BE2C (cell line): ENCODE results near the gene CLHC1.

Source experiments
- DNase-seq: peaks from one replicate; pipeline ENCODE4 v3.0.0-alpha.2; 2020
- H3K27me3 ChIP-seq: fragments of 250-450 bp; sonication (Bioruptor Pico); 2 replicates; pipeline ENCODE4 v1.5.1; 2020; ENCODE audit warnings: mild to moderate bottlenecking
- H3K36me3 ChIP-seq: fragments of 250-450 bp; sonication (Bioruptor Pico); 2 replicates; pipeline ENCODE4 v1.5.1; 2020; ENCODE audit warnings: mild to moderate bottlenecking
- H3K4me1 ChIP-seq: fragments of 250-450 bp; sonication (Bioruptor Pico); 2 replicates; pipeline ENCODE4 v1.5.1; 2020
- H3K4me3 ChIP-seq: 2 replicates; pipeline ENCODE4 v1.5.1; 2011; ENCODE audit warnings: low read depth, low read length
- H3K9me3 ChIP-seq: fragments of 250-450 bp; sonication (Bioruptor Pico); 2 replicates; pipeline ENCODE4 v1.5.1; 2020
- TF ChIP-seq, protein P1 (sequence below): IDR thresholded peaks from 2 replicates; pipeline ENCODE4 v1.5.1; 2012; ENCODE audit warnings: mild to moderate bottlenecking, low read depth, low read length

Gene CLHC1

DNA sequence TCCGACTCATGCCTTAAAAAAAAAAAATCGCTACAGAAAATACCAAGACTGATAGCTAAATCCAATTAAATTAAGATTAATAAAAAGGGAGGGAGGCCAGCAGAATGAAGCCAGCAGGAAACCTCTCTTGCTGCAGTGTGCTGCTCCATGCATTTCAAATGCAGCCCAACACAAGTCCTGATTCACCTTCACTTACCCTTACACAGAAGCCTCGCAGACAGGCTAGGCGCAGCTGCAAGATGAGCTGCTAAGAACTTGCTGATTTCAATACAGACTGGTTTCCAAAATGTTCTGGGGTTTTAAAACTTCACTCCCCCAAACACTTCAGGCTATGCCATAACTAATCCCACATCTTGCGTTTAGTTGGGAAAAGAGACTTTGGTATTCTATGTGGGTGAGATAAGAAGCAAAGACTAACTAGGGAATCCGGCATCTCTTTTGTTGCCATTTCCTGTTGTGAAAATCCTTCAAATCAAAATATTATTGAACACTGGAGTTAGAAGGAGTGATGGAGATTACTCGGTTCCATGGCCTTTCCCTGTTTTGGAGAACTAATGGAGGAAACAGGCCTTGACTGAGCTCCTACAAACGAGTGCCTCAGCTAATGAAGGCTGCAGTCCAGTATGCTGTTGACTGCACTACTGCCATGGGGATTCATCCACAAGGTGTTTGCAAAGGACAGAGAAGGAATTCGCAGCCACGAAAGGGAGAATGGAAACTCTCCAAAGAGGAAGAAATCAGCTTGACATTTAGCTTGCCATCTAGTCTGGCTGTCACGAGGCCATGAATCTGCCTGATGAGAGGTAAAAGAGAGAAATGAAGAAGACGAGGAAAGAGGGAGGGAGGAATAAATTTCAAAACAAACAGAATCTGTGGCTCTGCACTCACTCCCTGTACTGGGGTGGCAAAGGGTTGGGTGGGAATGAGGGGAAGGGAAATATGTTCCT lies 67.3 kb downstream of the CLHC1 start:
- DNase-seq = no peak
- H3K4me1 ChIP-seq = peaks cover 4% of the 10 kb centered on the region; the same call in 1 of the 2 replicates
- no peaks in the 10 kb centered on the region for H3K9me3 ChIP-seq
- H3K27me3 ChIP-seq = no peaks in the 10 kb centered on the region
- no peak overlapping the region for H3K4me3 ChIP-seq
- H3K36me3 ChIP-seq = no peaks in the 10 kb centered on the region
- TF ChIP-seq, protein P1, sequence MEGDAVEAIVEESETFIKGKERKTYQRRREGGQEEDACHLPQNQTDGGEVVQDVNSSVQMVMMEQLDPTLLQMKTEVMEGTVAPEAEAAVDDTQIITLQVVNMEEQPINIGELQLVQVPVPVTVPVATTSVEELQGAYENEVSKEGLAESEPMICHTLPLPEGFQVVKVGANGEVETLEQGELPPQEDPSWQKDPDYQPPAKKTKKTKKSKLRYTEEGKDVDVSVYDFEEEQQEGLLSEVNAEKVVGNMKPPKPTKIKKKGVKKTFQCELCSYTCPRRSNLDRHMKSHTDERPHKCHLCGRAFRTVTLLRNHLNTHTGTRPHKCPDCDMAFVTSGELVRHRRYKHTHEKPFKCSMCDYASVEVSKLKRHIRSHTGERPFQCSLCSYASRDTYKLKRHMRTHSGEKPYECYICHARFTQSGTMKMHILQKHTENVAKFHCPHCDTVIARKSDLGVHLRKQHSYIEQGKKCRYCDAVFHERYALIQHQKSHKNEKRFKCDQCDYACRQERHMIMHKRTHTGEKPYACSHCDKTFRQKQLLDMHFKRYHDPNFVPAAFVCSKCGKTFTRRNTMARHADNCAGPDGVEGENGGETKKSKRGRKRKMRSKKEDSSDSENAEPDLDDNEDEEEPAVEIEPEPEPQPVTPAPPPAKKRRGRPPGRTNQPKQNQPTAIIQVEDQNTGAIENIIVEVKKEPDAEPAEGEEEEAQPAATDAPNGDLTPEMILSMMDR = no peak

DNA sequence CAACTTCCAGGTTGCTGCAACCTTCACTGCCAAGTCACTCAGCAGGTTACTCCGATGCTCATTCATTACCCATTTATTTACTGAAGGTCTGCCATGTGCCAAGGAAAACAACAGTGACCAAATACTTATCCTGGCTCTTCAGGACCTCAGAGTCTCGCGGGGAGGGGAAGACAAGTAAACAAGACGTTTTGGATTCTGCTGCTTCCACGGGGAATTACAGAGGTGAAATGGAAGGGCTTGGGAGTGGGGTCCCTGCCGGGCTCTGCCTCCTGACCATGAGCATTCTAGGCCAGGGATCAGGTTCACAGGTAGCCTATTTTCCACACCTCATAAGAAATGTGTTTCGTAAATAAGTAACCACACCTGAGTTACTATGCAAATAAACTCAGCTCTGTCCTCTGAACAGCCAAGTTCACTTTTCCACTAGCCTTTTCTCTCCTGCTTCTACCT lies 68.1 kb downstream of the CLHC1 start:
- Histone ChIP-seq H3K36me3 (no peaks in the 10 kb centered on the region), H3K4me1 (peaks cover 4% of the 10 kb centered on the region; the same call in 1 of the 2 replicates), H3K4me3 (no peak overlapping the region), H3K9me3 (no peaks in the 10 kb centered on the region), H3K27me3 (no peaks in the 10 kb centered on the region)
- TF ChIP-seq, protein P1 = no peak
- no peak for DNase-seq

DNA sequence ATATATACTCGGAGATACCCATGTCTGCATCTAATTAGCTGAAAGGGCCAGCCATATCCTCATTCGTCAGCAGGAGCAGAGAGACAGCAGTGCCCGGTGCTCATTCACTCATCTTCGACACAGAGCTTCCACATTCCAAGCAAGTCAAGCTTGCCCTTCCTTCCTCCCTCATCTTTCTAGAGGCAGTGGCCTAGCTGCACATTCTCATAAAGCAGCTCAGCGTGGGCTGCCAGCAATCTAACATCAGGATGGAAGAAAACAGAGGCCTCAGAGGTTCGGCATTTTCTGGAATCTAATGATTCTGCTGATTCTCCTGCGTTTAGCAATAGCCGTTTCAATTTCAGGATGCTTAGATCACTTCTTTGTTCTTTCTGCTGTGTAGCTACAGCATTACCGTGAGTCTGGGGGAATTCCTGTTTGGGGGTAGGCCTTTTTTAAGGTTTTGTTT lies 68.8 kb downstream of the CLHC1 start:
- DNase-seq = no peak
- no peaks in the 10 kb centered on the region for H3K36me3 ChIP-seq
- H3K4me1 ChIP-seq = peaks cover 4% of the 10 kb centered on the region; the same call in 1 of the 2 replicates

DNA sequence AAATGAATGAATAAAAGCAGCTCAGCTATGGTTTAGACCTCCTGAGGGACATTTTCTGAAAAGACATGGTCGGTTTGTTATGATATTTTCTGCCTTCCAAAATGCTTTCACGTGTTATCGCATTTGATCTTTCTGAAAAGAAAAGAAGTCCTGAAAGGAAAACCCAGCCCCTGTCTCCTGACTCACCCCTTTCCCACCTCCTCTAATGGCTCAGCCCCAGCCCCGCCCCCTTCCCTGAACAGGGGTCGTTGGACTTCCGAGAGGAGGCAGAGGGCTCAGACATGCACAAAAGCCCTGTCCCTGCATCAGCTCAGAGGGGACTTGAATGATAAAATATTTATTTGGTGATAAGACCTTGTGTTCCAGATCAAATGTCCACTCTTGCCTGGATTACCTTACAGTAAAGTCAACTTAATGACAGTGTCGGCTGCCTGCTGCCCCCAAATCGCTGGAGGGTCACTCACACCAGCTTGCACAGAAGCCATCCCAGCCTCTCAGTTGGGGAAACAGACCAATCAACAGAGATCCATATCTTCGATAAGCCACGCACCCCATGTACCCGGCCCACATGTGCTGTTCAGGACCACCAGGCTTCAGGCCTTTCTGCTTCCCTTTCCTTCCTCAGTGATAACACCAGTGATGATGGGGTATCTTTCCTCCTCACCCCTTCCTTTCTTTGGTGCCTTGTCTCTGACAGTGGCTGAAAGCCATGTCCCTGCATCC lies 69.6 kb downstream of the CLHC1 start:
- no peaks in the 10 kb centered on the region for H3K9me3 ChIP-seq
- H3K4me3 ChIP-seq = no peak overlapping the region
- DNase-seq = no peak
- H3K4me1 ChIP-seq = peaks cover 4% of the 10 kb centered on the region; the same call in 1 of the 2 replicates
- H3K36me3 ChIP-seq = no peaks in the 10 kb centered on the region
- TF ChIP-seq, protein P1 = no peak
- no peaks in the 10 kb centered on the region for H3K27me3 ChIP-seq

More for the DNA sequence above, 68.8 kb downstream of the CLHC1 start:
- H3K4me3 ChIP-seq = no peak overlapping the region
- no peaks in the 10 kb centered on the region for H3K9me3 ChIP-seq
- TF ChIP-seq, protein P1 = no peak
- no peaks in the 10 kb centered on the region for H3K27me3 ChIP-seq

DNA sequence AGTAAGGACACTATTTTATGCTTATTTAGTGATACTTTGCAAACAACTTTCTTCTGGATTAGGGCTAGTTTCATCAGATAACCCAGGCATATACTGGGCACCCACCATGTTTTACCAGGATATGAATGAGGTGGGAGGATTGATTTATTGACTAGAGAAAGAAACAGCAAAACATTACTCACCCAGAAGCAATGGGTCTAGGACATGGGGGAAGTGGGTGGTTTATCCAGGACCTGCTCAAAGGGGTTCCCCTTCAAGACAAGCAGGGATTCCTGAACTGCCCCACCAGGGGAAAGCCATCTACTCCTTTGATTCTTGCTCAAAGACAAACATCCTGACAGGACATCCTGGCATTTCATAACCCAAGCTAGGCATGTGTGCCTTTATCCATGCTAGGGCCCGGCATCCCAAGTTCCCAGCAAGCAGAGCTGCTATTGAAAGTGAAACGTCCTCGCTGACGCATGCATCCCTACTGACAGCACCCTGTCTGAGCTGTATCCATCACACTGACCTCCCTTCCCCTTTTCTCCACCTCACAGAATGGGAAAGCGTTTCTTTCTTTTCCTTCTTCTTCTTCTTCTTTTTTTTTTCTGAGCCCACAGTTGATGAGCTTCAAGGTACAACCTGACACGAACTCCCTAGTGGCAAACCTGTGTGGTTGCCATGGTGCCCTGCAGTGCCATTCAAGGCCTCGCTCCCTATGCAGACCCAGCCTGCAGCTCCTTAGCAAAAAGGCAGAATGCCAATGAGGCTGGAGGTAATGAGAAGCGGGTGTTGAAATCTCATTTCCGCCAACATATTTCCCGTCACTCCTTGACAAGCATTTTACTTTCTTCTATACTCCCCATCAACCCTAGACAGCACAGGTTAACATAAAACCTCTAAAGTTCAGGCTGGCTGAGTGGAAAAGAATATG lies 70.5 kb downstream of the CLHC1 start:
- DNase-seq = no peak
- Histone ChIP-seq H3K4me1 (peaks cover 7% of the 10 kb centered on the region; the same call in 1 of the 2 replicates), H3K27me3 (no peaks in the 10 kb centered on the region)

More for the DNA sequence above, 70.5 kb downstream of the CLHC1 start:
- Histone ChIP-seq H3K9me3 (no peaks in the 10 kb centered on the region), H3K4me3 (no peak overlapping the region), H3K36me3 (no peaks in the 10 kb centered on the region)
- TF ChIP-seq, protein P1 = no peak
